H1 (cell line): ENCODE results near the gene ARSI. TPM values are rescaled to one million over a fixed set of nuclear protein-coding genes. Genes with fewer than 3 reads are reported as not detected.

Source experiments
- CTCF ChIA-PET: fragments of 300-600 bp; sonication (Branson Sonifier 250); formaldehyde crosslinking; loops from one replicate; lab custom pipeline; 2021; ENCODE audit not compliant: partially characterized antibody; lab: Charles Lee
- POLR2A ChIA-PET: fragments of 300-600 bp; sonication (Branson Sonifier 250); formaldehyde crosslinking; loops from one replicate; lab custom pipeline; 2021; ENCODE audit warnings: inconsistent platforms; ENCODE audit not compliant: partially characterized antibody; lab: Charles Lee
- DNase-seq, 2 experiments: peaks; one replicate each; pipeline versions ENCODE4 v3.0.0 to v3.0.0-alpha.2; 2010 to 2022; ENCODE audit warnings: low spot score in 2 of 2, low read depth in 1 of 2, mixed read lengths in 1 of 2
- FAIRE-seq: peaks from 2 replicates; lab custom pipeline; 2011; peaks lifted over from hg19 to GRCh38; lab: Jason Lieb, UNC
- H2AFZ ChIP-seq: 2 replicates; pipeline ENCODE4 v1.8.1; 2012; ENCODE audit warnings: low read length, inconsistent platforms
- H2AK5ac ChIP-seq: 2 replicates; pipeline ENCODE4 v1.6.1; 2013; ENCODE audit warnings: low read depth, low read length
- H2BK120ac ChIP-seq: replicated peaks from 2 replicates; pipeline ENCODE3; 2013; ENCODE audit warnings: low read depth, low read length, inconsistent platforms
- H2BK12ac ChIP-seq: 2 replicates; pipeline ENCODE4 v1.6.1; 2013; ENCODE audit warnings: low read depth, low read length
- H2BK15ac ChIP-seq: 2 replicates; pipeline ENCODE4 v1.6.1; 2013; ENCODE audit warnings: low read length
- H2BK20ac ChIP-seq: 2 replicates; pipeline ENCODE4 v1.6.1; 2013; ENCODE audit warnings: low read length
- H2BK5ac ChIP-seq: 2 replicates; pipeline ENCODE4 v1.6.1; 2013; ENCODE audit warnings: low read depth, low read length
- H3K14ac ChIP-seq: 2 replicates; pipeline ENCODE4 v1.6.1; 2013; ENCODE audit warnings: inconsistent platforms; ENCODE audit not compliant: insufficient read length
- H3K18ac ChIP-seq: 2 replicates; pipeline ENCODE4 v1.6.1; 2013; ENCODE audit warnings: low read length; ENCODE audit errors: extremely low read depth
- H3K23ac ChIP-seq: 2 replicates; pipeline ENCODE4 v1.6.1; 2013; ENCODE audit warnings: inconsistent platforms; ENCODE audit not compliant: insufficient read length
- H3K23me2 ChIP-seq: 2 replicates; pipeline ENCODE4 v1.6.1; 2013; ENCODE audit warnings: low read depth, low read length
- H3K27ac ChIP-seq: 2 replicates; pipeline ENCODE4 v1.6.1; 2011; ENCODE audit warnings: low read depth, low read length, inconsistent platforms
- H3K27me3 ChIP-seq, 4 experiments: replicated peaks in 1 of 4; 1 replicate in 1 of 4; 2 replicates in 3 of 4; pipeline versions ENCODE4 v1.6.1 to v1.8.1; 2011 to 2013; ENCODE audit warnings: low read length in 3 of 4, mild to moderate bottlenecking in 3 of 4, inconsistent platforms in 2 of 4, mixed read lengths in 2 of 4, moderate library complexity in 1 of 4; ENCODE audit not compliant: control insufficient read depth in 3 of 4, insufficient read depth in 3 of 4; ENCODE audit errors: extremely low read depth in 1 of 4
- H3K36me3 ChIP-seq, 4 experiments: 2 replicates each; pipeline versions ENCODE4 v1.6.1 to v1.8.1; 2011 to 2013; ENCODE audit warnings: mild to moderate bottlenecking in 4 of 4, low read length in 3 of 4, moderate library complexity in 2 of 4, control low read depth in 1 of 4, inconsistent platforms in 1 of 4; ENCODE audit not compliant: insufficient read depth in 4 of 4, control insufficient read depth in 2 of 4
- H3K4ac ChIP-seq: replicated peaks from 2 replicates; pipeline ENCODE3; 2013; ENCODE audit warnings: low read length, low read depth, mixed read lengths, inconsistent platforms; ENCODE audit not compliant: insufficient read length
- H3K4me1 ChIP-seq, 4 experiments: replicated peaks in 1 of 4; 1 replicate in 1 of 4; 2 replicates in 3 of 4; pipeline versions ENCODE4 v1.6.1 to v1.8.1; 2011 to 2013; ENCODE audit warnings: low read length in 3 of 4, inconsistent platforms in 2 of 4, mixed read lengths in 1 of 4; ENCODE audit not compliant: insufficient read depth in 4 of 4, control insufficient read depth in 3 of 4
- H3K4me2 ChIP-seq, 2 experiments: 2 replicates each; pipeline versions ENCODE4 v1.6.1 to v1.8.1; 2011 to 2013; ENCODE audit warnings: low read depth in 2 of 2, low read length in 2 of 2, control low read depth in 1 of 2, inconsistent platforms in 1 of 2, mild to moderate bottlenecking in 1 of 2; ENCODE audit not compliant: insufficient read depth in 1 of 2
- H3K4me3 ChIP-seq, 4 experiments: fragments of 200-600, 300-600 bp in 1 of 4; sonication (generic), shearing (Covaris generic), sonication (Bioruptor Twin) in 1 of 4; 2 replicates each; pipeline versions ENCODE4 v1.5.1 to v1.8.1; 2011 to 2016; ENCODE audit warnings: low read length in 4 of 4, low read depth in 3 of 4, control low read depth in 2 of 4, inconsistent platforms in 2 of 4, mild to moderate bottlenecking in 2 of 4, mixed read lengths in 1 of 4, moderate library complexity in 1 of 4; ENCODE audit not compliant: insufficient read depth in 2 of 4; ENCODE audit errors: extremely low read depth in 1 of 4
- H3K56ac ChIP-seq: replicated peaks from 2 replicates; pipeline ENCODE3; 2013; ENCODE audit warnings: low read depth, mild to moderate bottlenecking, mixed read lengths, low read length, inconsistent platforms; ENCODE audit not compliant: insufficient read length
- H3K79me1 ChIP-seq: 2 replicates; pipeline ENCODE4 v1.6.1; 2013; ENCODE audit warnings: low read depth, low read length, control low read depth
- H3K79me2 ChIP-seq, 2 experiments: 2 replicates each; pipeline versions ENCODE4 v1.6.1 to v1.8.1; 2012 to 2013; ENCODE audit warnings: low read length in 2 of 2, mild to moderate bottlenecking in 2 of 2, inconsistent platforms in 1 of 2; ENCODE audit not compliant: insufficient read depth in 2 of 2, control insufficient read depth in 1 of 2
- H3K9ac ChIP-seq, 4 experiments: replicated peaks in 1 of 4; 1 replicate in 1 of 4; 2 replicates in 3 of 4; pipeline versions ENCODE4 v1.6.1 to v1.8.1; 2011 to 2013; ENCODE audit warnings: low read depth in 3 of 4, low read length in 3 of 4, control low read depth in 2 of 4, mild to moderate bottlenecking in 2 of 4, moderate library complexity in 2 of 4, inconsistent platforms in 1 of 4; ENCODE audit errors: extremely low read depth in 1 of 4
- H3K9me3 ChIP-seq, 2 experiments: 2 replicates each; pipeline versions ENCODE4 v1.6.1 to v1.8.1; 2012 to 2013; ENCODE audit warnings: mild to moderate bottlenecking in 2 of 2, moderate library complexity in 2 of 2, control low read depth in 1 of 2, inconsistent platforms in 1 of 2, low read depth in 1 of 2, low read length in 1 of 2, mixed read lengths in 1 of 2; ENCODE audit not compliant: insufficient read depth in 2 of 2
- H4K20me1 ChIP-seq, 2 experiments: replicated peaks in 1 of 2; 2 replicates each; pipeline versions ENCODE3 to v1.8.1; 2011 to 2013; ENCODE audit warnings: inconsistent platforms in 2 of 2, low read length in 2 of 2, mild to moderate bottlenecking in 1 of 2; ENCODE audit not compliant: insufficient read depth in 2 of 2, control insufficient read depth in 1 of 2
- H4K5ac ChIP-seq: 2 replicates; pipeline ENCODE4 v1.6.1; 2013; ENCODE audit warnings: low read length, low read depth, mixed read lengths, inconsistent platforms; ENCODE audit not compliant: insufficient read length
- H4K8ac ChIP-seq: 2 replicates; pipeline ENCODE4 v1.8.0; 2013; ENCODE audit warnings: mild to moderate bottlenecking, moderate library complexity, low read length, inconsistent platforms; ENCODE audit not compliant: insufficient read depth; ENCODE audit errors: extremely low read depth
- H4K91ac ChIP-seq: replicated peaks from 2 replicates; pipeline ENCODE3; 2013; ENCODE audit warnings: low read length, mixed read lengths, inconsistent platforms; ENCODE audit not compliant: insufficient read length
- ATF3 ChIP-seq: IDR thresholded peaks from 2 replicates; pipeline ENCODE4 v1.6.1; 2011; ENCODE audit warnings: low read depth, mild to moderate bottlenecking, low read length; ENCODE audit not compliant: insufficient read depth
- CEBPB ChIP-seq: IDR thresholded peaks from 2 replicates; pipeline ENCODE4 v1.6.1; 2012; ENCODE audit warnings: low read depth, low read length
- CHD1 ChIP-seq: IDR thresholded peaks from 2 replicates; pipeline ENCODE4 v1.6.1; 2012; ENCODE audit warnings: low read depth, low read length, improper control_type of control experiment
- EGR1 ChIP-seq: IDR thresholded peaks from 2 replicates; pipeline ENCODE4 v1.6.1; 2011; ENCODE audit warnings: low read depth, low read length, borderline replicate concordance
- EP300 ChIP-seq, 2 experiments: IDR thresholded peaks; 1 replicate in 1 of 2; 2 replicates in 1 of 2; pipeline ENCODE4 v1.6.1; 2011 to 2012; ENCODE audit warnings: low read depth in 2 of 2, low read length in 2 of 2, mild to moderate bottlenecking in 2 of 2, borderline replicate concordance in 1 of 2, inconsistent platforms in 1 of 2, moderate library complexity in 1 of 2
- KDM4A ChIP-seq: IDR thresholded peaks from one replicate; pipeline ENCODE4 v1.7.1; 2012; ENCODE audit warnings: low read depth, mild to moderate bottlenecking, moderate library complexity, low read length, inconsistent platforms; ENCODE audit not compliant: severe bottlenecking
- POLR2AphosphoS5 ChIP-seq: IDR thresholded peaks from 2 replicates; pipeline ENCODE4 v1.6.1; 2011; ENCODE audit warnings: low read depth, low read length
- RNF2 ChIP-seq: fragments of 200-900, 300-1000 bp; sonication (generic); IDR thresholded peaks from 2 replicates; pipeline ENCODE4 v1.7.1; 2016; ENCODE audit warnings: borderline replicate concordance, low read depth, mild to moderate bottlenecking, antibody characterized with exemption, low read length; ENCODE audit not compliant: poor library complexity, severe bottlenecking; ENCODE audit errors: missing control alignments
- SP4 ChIP-seq: IDR thresholded peaks from 2 replicates; pipeline ENCODE4 v1.6.1; 2012; ENCODE audit warnings: low read length, inconsistent platforms
- ZNF274 ChIP-seq: IDR thresholded peaks from 2 replicates; pipeline ENCODE4 v1.7.0; 2012; ENCODE audit warnings: low read length, borderline replicate concordance; ENCODE audit errors: extremely low read depth
- WGBS, 2 experiments: shearing (Covaris generic) in 1 of 2; methylation state at CpG; one replicate each; pipeline versions ENCODE4 v1.1.6 to v1.1.7; 2013 to 2015; ENCODE audit warnings: low lambda C conversion rate in 2 of 2, mixed read lengths in 2 of 2, inconsistent platforms in 1 of 2, low coverage in 1 of 2, missing lambda C conversion rate in 1 of 2; ENCODE audit not compliant: insufficient replicate concordance in 2 of 2, insufficient coverage in 1 of 2, insufficient read length in 1 of 2; ENCODE audit errors: extremely low coverage in 1 of 2, missing lambda C conversion rate in 1 of 2; 5-methylcytosine and 5-hydroxymethylcytosine counted together
- polyA plus RNA-seq, 7 experiments: library from polyadenylated mRNA; depleted of rRNA in 3 of 7; stranded (reverse) in 5 of 7; unstranded in 2 of 7; fragments of >200 nt in 5 of 7; fragments of 200-250 nt in 2 of 7; gene quantifications; 1 replicate in 5 of 7; 2 replicates in 1 of 7; 4 replicates in 1 of 7; pipeline versions ENCODE4 v1.2.1 to v1.2.3, GENCODE V29; 2011 to 2013; ENCODE audit warnings: missing spikeins in 2 of 7, mixed read lengths in 2 of 7
- total RNA-seq: library from RNA; stranded (reverse); fragmentation: NEBNext Ultra II Directional; extraction: Animal tissue kit (Norgen Biotek cat#: 25700); gene quantifications from 2 replicates; pipeline ENCODE4 v1.2.1, GENCODE V29; 2021

Gene ARSI
- total and polyA plus RNA-seq, 2 of the 8 experiments (the other 6 are each of a cell fraction or from before 2014, with no cell fraction given) = 4.5 to 6.7 TPM

DNA sequence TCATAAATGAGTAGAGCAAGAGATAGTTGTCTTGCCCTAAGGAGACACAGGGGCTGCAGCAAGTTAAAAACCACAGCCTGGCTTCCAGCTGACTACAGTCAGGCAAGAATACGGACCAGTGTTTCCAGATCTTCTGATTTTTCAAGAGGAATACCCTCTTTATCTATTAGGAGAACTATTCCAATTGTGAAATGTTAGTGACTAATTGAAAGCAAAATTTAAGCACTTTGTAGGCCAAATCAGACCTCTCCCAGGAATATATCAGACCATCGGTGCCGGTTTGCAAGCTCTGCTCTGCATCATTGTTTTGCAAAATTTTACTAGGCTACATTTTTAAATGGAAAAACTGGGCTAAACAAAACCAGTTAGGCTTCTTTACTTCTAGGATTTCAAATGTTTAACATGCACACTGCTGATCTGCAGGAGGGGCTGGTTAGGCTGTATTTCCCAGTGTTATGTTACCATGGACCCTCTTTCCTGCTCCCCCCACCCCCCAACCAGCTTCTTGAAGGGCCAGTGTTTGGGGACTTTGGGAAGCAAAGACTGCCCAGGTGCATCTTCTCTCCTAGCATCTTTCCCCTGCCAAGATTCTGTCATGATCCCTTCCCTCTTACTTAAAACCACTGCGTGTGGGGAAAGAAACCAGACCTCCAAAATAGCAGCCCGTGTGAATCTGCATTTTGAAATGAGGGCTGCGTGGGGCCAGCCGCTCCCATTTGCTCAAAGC is 1.1 kb upstream of the ARSI start:
- H3K27ac ChIP-seq = no peak overlapping the region
- no peak overlapping the region for H2BK120ac ChIP-seq
- no peaks in the 10 kb centered on the region for H3K36me3 ChIP-seq
- H2AFZ ChIP-seq = peak overlapping the region; percentile 37; the same call in 1 of the 2 replicates
- peak overlapping the region; percentile 4; the same call in 1 of the 2 replicates for H2BK15ac ChIP-seq
- TF ChIP-seq ATF3 (no peak), RNF2 (no peak), CHD1 (no peak), EP300 (IDR thresholded peaks at IDR 0.05; ENCODE audit: borderline replicate concordance in 1 of 2, low read depth in 2 of 2, low read length in 2 of 2) (no peak), SP4 (no peak), POLR2AphosphoS5 (no peak), ZNF274 (no peak), KDM4A (no peak), EGR1 (no peak), CEBPB (no peak)
- H3K56ac ChIP-seq = no peak overlapping the region
- no peak overlapping the region for H4K5ac ChIP-seq
- H4K8ac ChIP-seq = no peak overlapping the region
- H4K20me1 ChIP-seq = no peaks in the 10 kb centered on the region
- H3K9me3 ChIP-seq = no peaks in the 10 kb centered on the region
- H2BK20ac ChIP-seq = peak overlapping the region; percentile 81
- H3K79me2 ChIP-seq = no peaks in the 10 kb centered on the region
- H3K4me3 ChIP-seq = peak overlapping the region in 3 of 4 experiments; percentile 48 to 67 (median 62); a peak in 4 of 8 replicates
- no peak overlapping the region for H3K14ac ChIP-seq
- peaks cover 9 to 23% (median 14%) of the 10 kb centered on the region in 4 experiments for H3K4me1 ChIP-seq
- no peak overlapping the region for H2BK5ac ChIP-seq
- H3K23me2 ChIP-seq = peaks cover 10% of the 10 kb centered on the region
- POLR2A ChIA-PET = interaction anchor here (0.9 to 2.7 kb wide), 5 partner anchors 16 to 185 kb away, joined by 3 to 16 read pairs (median 7); partner anchors contain the start of gene TCOF1
- 27% methylated on average over 7 of the region's 7 CpGs; no CpG with 5 or more reads in 1 of the 2 experiments for WGBS, 2 experiments
- DNase-seq = no peak
- H3K4me2 ChIP-seq = peak overlapping the region; percentile 71 to 89
- H4K91ac ChIP-seq = no peak overlapping the region
- peak overlapping the region; percentile 46 for H3K4ac ChIP-seq
- no peak overlapping the region; the same call in 1 of the 2 replicates for H3K18ac ChIP-seq
- no peak overlapping the region for H3K23ac ChIP-seq
- peaks cover 0 to 12% (median 7%) of the 10 kb centered on the region in 4 experiments; a peak in 5 of 7 replicates for H3K27me3 ChIP-seq
- H3K9ac ChIP-seq = no peak overlapping the region
- FAIRE-seq = no peak
- CTCF ChIA-PET = interaction anchor here (0.9 to 6.9 kb wide), 10 partner anchors 9 to 336 kb away, joined by 3 to 62 read pairs (median 4); no protein-coding TSS in a partner anchor
- no peak overlapping the region for H2AK5ac ChIP-seq
- H3K79me1 ChIP-seq = no peaks in the 10 kb centered on the region; the same call in 1 of the 2 replicates
- 0 out of 2 replicates have a peak overlapping the region, but pooled peaks have one; percentile 4 for H2BK12ac ChIP-seq
